C4-2B (cell line): ENCODE data around the gene NRAS.

Experiments used
- ZFX ChIP-seq: fragments of 450-650 bp; IDR thresholded peaks from 2 replicates; pipeline ENCODE4 v1.6.1; 2017
- TF ChIP-seq, protein P1 (sequence below): fragments of 450-650 bp; conservative IDR thresholded peaks from 2 replicates; pipeline ENCODE4 v1.5.1; 2017; ENCODE audit warnings: mild to moderate bottlenecking

DNA sequence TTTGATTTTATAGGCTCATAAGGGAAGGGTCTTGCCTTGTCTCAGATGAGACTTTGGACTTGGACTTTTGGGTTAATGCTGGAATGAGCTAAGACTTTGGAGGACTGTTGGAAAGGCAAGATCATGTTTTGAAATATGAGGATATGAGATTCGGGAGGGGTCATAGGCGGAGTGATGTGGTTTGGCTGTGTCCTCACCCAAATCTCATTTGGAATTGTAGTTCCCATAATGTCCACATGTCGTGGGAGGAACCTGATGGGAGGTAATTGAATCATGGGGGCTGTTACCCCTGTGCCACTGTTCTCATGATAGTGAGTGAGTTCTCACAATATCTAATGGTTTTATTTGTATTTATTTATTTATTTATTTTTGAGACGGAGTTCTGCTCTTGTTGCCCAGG is 48.1 kb upstream of the NRAS start:
- TF ChIP-seq, protein P1, sequence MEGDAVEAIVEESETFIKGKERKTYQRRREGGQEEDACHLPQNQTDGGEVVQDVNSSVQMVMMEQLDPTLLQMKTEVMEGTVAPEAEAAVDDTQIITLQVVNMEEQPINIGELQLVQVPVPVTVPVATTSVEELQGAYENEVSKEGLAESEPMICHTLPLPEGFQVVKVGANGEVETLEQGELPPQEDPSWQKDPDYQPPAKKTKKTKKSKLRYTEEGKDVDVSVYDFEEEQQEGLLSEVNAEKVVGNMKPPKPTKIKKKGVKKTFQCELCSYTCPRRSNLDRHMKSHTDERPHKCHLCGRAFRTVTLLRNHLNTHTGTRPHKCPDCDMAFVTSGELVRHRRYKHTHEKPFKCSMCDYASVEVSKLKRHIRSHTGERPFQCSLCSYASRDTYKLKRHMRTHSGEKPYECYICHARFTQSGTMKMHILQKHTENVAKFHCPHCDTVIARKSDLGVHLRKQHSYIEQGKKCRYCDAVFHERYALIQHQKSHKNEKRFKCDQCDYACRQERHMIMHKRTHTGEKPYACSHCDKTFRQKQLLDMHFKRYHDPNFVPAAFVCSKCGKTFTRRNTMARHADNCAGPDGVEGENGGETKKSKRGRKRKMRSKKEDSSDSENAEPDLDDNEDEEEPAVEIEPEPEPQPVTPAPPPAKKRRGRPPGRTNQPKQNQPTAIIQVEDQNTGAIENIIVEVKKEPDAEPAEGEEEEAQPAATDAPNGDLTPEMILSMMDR = no peak; the same call in none of the 2 replicates
- no peak for TF ChIP-seq ZFX
